Hematopoietic multipotent progenitor cell treated with erythropoietin and hydrocortisone succinate and interleukin-3 and kit ligand, for 6 days (in vitro differentiated cells): ENCODE results near the gene SNN.
A peak's percentile ranks its signal among the peaks of the same experiment; 100 is the strongest.

ENCODE experiments used
- DNase-seq: peaks from one replicate; pipeline ENCODE4 v3.0.0-alpha.2; 2015

Gene SNN

GRCh38 chr16:11635679-11636171 is 32.5 kb upstream of the SNN start:
- no peak for DNase-seq

DNA sequence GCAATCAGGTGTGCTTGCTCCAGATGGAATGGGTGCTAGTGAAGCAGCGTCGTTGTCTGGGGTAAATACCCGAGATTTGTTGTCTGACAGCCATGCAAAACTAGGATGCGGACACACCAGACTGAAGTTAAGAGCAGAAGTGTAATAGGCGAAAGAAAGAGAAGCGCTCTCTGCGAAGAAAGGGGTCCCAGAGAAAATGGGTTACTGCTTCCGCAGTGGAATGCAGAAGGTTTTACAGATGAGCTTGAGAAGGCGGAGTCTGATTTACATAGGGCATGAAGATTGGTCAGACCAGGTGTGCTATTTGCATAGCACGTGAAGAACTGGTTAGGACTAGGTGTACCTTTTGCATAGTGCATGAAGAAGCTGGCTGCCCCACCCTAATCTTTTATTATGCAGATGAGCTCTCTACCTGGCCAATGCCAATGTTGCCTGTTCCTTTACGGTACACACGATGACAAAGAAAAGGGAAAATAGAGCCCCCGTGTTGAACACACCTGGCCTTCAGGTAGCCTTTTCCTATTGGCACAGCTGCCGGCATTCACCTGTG is 32.0 kb upstream of the SNN start:
- no peak for DNase-seq

GRCh38 chr16:11637320-11637719 is 30.9 kb upstream of the SNN start:
- no peak for DNase-seq

DNA sequence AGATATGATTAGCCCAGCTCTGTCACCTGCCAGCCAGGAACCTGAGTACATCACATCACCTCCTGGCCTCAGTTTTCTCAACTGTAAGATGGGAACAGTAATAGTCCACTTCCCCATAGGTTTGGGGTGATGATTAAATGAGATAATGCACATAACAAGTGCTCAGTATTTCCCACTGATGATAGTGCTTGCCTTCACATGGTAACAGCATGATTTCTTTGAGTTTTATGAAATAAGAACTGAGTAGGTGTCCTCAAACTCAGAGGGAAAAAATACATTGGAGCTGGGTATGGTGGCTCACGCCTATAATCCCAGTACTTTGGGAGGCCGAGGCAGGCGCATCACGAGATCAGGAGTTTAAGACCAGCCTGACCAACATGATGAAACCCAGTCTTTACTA is 30.1 kb upstream of the SNN start:
- DNase-seq = no peak

GRCh38 chr16:11639008-11639562 is 29.2 kb upstream of the SNN start:
- no peak for DNase-seq

- DNase-seq = peak; percentile 84
Observed at GRCh38 chr16:11639925-11640899, 28.0 kb upstream of the SNN start.

DNA sequence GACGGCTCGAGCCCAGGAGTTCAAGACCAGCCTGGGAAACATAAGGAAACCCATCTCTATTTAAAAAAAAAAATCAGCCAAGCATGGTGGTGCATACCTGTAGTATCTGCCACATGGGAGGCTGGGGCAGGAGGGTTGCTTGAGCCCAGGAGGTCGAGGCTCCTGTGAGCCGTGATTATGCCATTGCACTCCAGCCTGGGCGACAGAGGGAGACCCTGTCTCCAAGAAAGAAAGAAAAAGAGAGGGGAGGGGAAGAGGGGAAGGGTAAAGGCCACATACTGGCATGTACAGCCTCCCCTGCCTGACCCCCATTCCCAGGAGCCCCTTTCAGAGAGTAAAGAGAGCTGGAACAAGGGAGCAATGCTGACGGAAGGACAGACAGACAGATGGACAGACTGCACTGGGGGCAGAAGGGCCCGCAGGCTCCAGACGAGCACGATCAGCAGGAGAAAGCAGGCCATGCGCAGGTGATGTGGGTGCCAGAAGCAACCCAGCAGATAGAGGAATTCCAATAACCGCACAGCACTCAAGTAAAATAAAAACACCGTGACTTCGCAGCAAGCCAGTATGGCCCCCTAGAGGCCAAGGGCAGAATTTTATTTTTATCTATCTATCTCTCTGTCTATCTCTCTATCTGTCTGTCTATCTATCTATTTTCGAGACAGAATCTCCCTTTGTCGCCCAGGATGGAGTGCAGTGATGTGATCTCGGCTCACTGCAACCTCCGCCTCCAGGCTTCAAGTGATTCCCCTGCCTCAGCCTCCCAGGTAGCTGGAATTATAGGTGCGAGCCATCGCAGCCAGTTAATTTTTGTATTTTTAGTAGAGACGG is 27.1 kb upstream of the SNN start:
- DNase-seq = peak; percentile 79

DNA sequence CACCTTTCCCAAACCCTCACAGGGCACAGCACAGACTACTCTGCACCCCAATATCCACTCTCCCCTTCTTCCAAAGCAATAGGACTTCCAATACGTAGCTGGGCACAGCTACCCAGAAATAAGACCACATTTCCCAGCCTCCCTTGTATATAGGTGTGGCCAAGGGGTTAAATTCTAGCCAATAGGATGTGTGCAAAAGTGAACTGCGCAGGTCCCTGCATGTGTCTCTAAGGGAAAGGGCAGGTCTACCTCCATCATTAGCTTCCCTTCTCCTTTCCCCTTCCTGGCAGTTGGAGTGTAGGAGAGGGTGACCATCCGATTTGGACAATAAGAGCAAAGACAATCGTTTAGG is 25.5 kb upstream of the SNN start:
- peak; percentile 42 for DNase-seq

GRCh38 chr16:11649276-11649675 is 19.0 kb upstream of the SNN start:
- no peak for DNase-seq

DNA sequence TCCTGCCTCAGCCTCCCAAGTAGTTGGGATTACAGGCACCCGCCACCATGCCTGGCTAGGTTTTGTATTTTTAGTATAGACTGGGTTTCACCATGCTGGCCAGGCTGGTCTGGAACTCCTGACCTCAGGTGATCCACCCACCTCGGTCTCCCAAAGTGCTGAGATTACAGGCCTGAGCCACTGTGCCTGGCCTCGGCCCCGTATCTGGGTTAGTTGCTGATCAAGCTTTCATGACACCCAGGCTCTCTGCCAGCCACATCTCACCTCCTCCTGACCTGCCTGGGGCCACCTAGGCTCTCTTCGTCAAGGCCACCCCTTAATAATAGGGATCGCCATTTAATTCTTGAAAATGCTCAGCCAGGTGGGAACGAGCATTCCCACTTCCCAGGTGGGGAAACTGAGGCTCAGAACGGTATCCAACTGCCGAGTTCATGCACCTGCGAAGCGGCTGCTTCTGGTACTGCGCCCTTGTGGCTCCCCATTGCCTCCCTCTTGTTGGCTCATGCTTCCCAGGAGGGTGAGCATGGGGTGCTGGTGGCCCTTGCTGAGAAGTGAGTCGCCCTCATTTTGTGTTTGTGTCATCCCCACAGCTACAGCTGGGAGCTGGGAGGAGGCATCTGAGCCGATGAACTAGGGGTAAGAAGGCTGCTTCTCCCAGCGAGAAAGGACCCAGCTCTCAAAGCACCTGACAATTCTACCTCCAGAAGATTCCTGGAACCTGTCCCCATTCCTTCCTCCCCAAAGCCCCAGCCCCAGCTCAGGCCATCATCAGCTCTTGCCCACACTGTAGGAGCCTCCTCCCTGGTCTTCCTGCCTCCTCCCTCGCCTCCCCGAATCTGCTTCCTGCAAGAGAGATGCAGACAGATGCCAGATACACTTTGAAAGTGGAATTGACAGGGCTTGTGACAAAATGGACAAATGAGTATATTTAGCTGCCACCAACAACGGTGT is 17.3 kb upstream of the SNN start:
- no peak for DNase-seq

GRCh38 chr16:11651796-11652195 is 16.5 kb upstream of the SNN start:
- no peak for DNase-seq

- no peak for DNase-seq
Observed at GRCh38 chr16:11655655-11656054, 12.6 kb upstream of the SNN start.

GRCh38 chr16:11657556-11657955 is 10.7 kb upstream of the SNN start:
- DNase-seq = no peak

DNA sequence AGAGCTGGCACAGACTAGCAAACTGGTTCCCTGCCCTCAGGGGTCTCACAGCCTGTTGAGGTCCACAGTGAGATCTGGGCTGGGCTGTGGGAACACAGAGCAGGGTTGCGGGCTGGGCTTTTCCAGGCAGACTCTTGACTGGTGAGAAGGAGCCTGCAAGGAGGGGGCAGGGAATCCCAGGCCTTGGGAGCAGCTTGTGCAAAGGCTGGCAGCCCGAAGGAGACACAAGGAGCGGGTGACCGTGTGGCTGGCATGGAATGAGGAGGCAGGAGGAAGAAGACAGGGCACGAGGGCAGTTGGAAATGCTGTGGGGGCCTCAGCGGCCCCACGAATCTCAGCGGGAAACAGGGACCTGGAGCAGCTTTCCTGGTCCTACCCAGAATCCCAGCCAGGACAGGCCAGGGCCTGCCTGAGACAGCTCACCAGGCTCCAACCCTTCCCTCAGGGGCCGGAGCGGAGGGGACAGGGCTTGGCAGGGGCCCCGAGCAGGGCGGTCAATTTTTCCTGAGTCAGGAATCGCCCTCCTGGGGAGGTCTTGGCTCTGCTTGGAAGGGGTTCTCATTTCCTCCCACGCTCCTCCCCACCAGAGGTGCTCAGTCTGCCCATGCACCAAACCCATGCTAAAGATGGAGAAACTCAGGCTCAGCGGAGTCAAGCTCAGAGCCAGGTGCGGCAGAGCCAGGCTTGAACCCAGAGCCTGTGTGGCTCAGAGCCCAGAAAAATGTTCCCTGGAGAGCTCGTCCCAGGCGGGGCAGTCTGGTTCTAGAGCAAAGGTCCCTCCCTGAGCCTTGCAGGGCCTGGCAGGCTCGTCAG is 9.2 kb upstream of the SNN start:
- no peak for DNase-seq

DNA sequence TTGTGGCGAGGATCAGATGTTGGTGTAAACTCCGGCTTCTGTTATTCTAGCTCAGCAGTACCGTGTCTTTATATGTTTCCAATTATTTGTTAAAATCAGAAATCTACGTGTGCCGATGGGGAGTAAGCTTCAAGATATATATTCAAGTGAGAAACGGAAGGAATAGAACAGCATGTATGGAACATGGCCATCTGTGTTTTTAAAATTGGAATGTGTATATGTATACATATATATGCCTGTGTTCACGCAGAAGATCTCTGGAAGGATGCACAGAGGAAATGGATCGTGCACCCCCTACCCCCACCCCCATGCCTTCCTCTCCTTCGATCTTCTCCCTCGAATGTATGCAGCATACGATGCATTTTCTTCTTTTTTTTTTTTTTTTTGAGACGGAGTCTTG is 7.7 kb upstream of the SNN start:
- DNase-seq = no peak

DNA sequence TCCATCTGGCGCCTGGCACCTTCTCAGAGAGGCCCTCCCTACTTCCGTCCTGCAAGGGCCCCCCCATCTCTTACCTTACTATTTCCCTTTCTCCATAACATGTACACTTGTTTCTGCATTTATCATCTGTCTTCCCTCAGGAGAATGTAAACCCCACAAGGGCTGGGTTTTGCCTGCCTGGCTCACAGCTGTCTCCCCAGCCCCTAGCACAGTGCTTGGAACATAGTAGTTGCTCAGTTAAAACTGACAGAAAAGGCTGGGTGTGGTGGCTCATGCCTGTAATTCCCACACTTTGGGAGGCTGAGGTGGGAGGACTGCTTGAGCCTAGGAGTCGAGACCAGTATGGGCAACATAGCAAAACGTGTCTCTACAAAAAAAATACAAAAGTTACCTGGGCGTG is 5.7 kb upstream of the SNN start:
- DNase-seq = no peak

DNA sequence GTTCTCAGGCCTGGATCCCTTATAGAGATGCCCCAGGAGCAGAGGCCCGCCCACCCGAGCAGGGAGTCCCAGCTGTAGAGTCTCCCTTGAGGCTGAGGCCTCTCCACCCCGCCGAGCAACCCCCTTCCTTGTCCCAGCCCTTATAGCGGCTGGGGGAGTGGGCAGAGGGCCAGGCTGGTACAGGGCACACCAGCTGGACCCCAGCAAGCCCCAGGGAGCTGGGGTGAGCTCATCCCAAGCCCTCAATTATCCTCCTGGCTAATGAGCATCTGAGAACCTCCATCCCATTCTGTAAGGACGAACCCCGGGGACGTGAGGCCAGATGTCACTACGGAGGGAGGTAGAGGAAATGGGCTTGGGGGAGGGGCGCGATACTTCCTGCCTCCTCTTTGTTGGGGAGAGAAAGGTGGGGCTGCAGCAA is 3.2 kb upstream of the SNN start:
- DNase-seq = no peak

GRCh38 chr16:11666103-11667055 is 1.9 kb upstream of the SNN start:
- DNase-seq = no peak

- DNase-seq = no peak
Observed at GRCh38 chr16:11667221-11667823, 933 bp upstream of the SNN start.
